ENCODE data around the gene SKI.

GRCh38 chr1:2236695-2237677 lies 8.9 kb downstream of the SKI start:
- TF ChIP-seq MYC (IDR thresholded peaks at IDR 0.05; ENCODE audit: low read depth, low read length) (no peak), CTCF (IDR thresholded peaks at IDR 0.05; ENCODE audit: low read depth, low read length) (no peak), POLR2A (IDR thresholded peaks at IDR 0.05; ENCODE audit: extremely low read depth, insufficient read length) (no peak)
